WERI-Rb-1 (cell line): Measurements from ENCODE around the gene HPCAL4.

Source experiments
- DNase-seq: peaks from one replicate; pipeline ENCODE4 v3.0.0-alpha.2; 2020
- H3K27ac ChIP-seq: fragments of 250-450 bp; sonication (Bioruptor Pico); 2 replicates; pipeline ENCODE4 v1.5.1; 2020; ENCODE audit warnings: mild to moderate bottlenecking, moderate library complexity
- H3K27me3 ChIP-seq: fragments of 250-450 bp; sonication (Bioruptor Pico); 2 replicates; pipeline ENCODE4 v1.5.1; 2021; ENCODE audit warnings: mild to moderate bottlenecking, low read depth, moderate library complexity; ENCODE audit not compliant: insufficient read depth, severe bottlenecking
- H3K36me3 ChIP-seq: fragments of 250-450 bp; sonication (Bioruptor Pico); 2 replicates; pipeline ENCODE4 v1.5.1; 2020; ENCODE audit warnings: mild to moderate bottlenecking, moderate library complexity
- H3K4me3 ChIP-seq: 2 replicates; pipeline ENCODE4 v1.5.1; 2011; ENCODE audit warnings: low read depth, mild to moderate bottlenecking, control low read depth, low read length
- H3K9me3 ChIP-seq: fragments of 250-450 bp; sonication (Bioruptor Pico); 2 replicates; pipeline ENCODE4 v1.5.1; 2021; ENCODE audit warnings: mild to moderate bottlenecking, moderate library complexity; ENCODE audit not compliant: severe bottlenecking
- TF ChIP-seq, protein P1 (sequence below): IDR thresholded peaks from 2 replicates; pipeline ENCODE4 v1.5.1; 2011; ENCODE audit warnings: low read depth, mild to moderate bottlenecking, control low read depth, inconsistent platforms, low read length

Gene HPCAL4

DNA sequence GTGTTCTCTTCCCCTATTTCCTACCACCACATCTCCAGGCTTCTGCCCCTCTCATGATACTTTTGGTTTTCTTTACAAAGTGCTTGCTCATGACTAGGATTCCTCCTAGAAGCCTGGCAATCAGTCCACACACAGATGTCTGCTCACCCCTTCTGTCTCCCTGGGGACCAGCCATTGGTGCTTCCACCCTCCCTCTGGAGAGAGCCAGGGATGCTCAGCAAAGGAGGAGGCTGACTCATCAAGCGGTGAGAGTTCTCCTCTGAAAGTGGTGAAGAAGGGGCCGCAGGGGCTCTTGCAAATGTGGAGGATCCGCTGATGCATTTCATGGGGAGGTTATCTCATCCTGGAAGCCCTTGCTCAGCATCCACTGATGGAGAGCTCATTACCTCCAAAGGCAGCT lies 33.8 kb downstream of the HPCAL4 start:
- H3K27ac ChIP-seq: no peak overlapping the region
- H3K4me3 ChIP-seq: no peak overlapping the region
- H3K27me3 ChIP-seq: no peaks in the 10 kb centered on the region
- no peaks in the 10 kb centered on the region for H3K9me3 ChIP-seq
- no peaks in the 10 kb centered on the region for H3K36me3 ChIP-seq
- TF ChIP-seq, protein P1, sequence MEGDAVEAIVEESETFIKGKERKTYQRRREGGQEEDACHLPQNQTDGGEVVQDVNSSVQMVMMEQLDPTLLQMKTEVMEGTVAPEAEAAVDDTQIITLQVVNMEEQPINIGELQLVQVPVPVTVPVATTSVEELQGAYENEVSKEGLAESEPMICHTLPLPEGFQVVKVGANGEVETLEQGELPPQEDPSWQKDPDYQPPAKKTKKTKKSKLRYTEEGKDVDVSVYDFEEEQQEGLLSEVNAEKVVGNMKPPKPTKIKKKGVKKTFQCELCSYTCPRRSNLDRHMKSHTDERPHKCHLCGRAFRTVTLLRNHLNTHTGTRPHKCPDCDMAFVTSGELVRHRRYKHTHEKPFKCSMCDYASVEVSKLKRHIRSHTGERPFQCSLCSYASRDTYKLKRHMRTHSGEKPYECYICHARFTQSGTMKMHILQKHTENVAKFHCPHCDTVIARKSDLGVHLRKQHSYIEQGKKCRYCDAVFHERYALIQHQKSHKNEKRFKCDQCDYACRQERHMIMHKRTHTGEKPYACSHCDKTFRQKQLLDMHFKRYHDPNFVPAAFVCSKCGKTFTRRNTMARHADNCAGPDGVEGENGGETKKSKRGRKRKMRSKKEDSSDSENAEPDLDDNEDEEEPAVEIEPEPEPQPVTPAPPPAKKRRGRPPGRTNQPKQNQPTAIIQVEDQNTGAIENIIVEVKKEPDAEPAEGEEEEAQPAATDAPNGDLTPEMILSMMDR: no peak
- DNase-seq: no peak

DNA sequence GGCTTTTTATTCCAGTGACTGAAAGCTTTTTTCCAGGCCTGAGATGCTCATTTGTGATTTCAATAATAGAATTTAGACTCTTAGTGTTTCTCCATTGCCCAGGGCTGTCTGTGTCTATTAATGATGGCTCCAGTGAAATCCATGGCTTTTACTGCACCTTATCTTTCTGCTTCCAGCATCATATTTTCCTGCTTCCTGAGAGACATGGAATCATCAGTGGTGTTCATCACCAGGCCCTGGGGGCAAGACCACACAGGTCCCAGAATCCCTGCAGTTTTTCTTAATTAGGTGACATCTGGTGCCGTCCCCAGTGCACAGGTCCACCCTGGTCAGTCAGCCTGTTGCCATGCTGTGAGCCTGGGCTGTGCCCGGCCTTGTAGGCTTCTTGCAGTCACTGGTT lies 34.8 kb downstream of the HPCAL4 start:
- H3K4me3 ChIP-seq: no peak overlapping the region
- TF ChIP-seq, protein P1: no peak
- DNase-seq: no peak
- no peaks in the 10 kb centered on the region for H3K27me3 ChIP-seq
- no peak overlapping the region for H3K27ac ChIP-seq
- no peaks in the 10 kb centered on the region for H3K36me3 ChIP-seq
- H3K9me3 ChIP-seq: no peaks in the 10 kb centered on the region

DNA sequence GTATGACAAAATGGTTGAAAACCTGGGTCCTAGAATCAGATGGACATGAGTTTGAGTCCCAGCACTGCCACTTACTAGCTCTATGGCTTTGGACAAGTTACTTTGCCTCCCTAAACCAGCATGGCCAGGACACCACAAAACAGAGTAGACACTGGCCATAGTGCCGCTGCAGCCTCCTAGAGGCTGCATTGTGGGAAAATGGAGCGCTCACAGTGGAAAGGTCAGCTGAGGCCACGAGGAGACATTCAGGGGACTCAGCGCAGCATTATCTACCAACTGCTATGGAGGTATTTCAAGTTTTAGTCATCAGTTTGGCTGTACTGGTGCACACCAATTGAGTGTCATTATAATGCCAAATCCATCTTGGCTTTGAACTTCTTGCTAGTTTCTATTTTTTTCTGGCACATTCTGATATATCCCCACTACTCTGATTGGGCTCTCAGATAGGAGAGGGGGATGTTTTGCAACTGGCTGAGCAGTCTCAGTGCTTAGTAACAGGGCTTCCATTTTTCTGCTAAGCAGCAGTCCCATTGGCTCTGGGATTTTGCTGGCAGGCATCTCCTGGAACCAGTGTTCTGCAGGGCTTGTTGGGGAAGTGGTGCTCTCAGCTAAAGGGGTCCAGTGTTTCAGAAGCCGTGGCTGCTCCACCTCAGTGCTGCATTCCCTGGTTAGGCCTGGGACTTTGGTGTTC lies 35.5 kb downstream of the HPCAL4 start:
- Histone ChIP-seq H3K27ac (no peak overlapping the region), H3K36me3 (no peaks in the 10 kb centered on the region), H3K27me3 (no peaks in the 10 kb centered on the region), H3K4me3 (no peak overlapping the region), H3K9me3 (no peaks in the 10 kb centered on the region)
- TF ChIP-seq, protein P1: no peak
- DNase-seq: no peak

DNA sequence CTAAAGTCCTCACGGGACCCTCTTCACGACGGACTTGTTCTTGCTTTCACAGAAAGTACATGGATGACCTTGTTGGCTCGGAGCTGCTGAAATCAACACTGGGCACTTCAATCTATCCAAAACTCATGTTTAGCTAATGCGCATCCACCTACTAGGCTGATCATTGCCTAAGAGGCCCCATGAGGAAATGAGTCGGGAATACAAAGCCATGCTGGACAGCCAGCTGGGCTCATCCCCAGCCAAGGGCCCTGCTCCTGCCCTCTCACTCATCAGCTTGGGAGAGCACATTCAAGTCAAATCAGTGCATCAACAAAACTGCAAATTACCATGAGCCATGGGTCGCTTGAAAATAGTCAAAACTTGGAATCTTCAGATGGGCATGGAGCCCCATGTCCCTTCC lies 36.9 kb downstream of the HPCAL4 start:
- H3K36me3 ChIP-seq: no peaks in the 10 kb centered on the region
- no peak overlapping the region for H3K4me3 ChIP-seq
- no peaks in the 10 kb centered on the region for H3K9me3 ChIP-seq
- DNase-seq: no peak
- H3K27ac ChIP-seq: no peak overlapping the region
- no peaks in the 10 kb centered on the region for H3K27me3 ChIP-seq
- TF ChIP-seq, protein P1: no peak

DNA sequence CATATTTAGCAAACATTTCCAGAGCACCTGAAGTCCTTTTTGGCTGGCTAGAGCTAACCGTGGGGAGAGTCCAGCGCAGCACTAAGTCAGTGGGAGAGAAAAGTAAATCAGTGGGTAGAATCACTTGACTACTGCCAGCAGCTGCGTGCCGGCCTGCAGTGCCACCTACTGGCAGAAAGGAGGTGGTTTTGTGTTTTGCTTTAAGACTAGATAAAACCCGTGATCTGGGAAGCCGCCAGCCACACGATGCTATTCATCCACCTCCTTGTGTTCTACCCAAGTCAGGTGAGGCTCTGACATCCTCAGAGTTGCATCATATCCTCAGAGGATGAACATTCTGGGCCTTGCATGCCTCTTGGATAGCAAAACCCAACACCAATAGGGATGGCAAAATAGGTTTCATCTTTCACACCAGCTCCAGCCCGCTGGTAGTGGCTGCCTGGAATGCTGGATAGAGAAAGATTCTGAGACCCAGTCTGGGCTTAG lies 37.6 kb downstream of the HPCAL4 start:
- TF ChIP-seq, protein P1: peak; percentile 90
- DNase-seq: peak; percentile 74
- Histone ChIP-seq H3K27ac (no peak overlapping the region), H3K36me3 (no peaks in the 10 kb centered on the region), H3K4me3 (no peak overlapping the region), H3K27me3 (no peaks in the 10 kb centered on the region), H3K9me3 (no peaks in the 10 kb centered on the region)

DNA sequence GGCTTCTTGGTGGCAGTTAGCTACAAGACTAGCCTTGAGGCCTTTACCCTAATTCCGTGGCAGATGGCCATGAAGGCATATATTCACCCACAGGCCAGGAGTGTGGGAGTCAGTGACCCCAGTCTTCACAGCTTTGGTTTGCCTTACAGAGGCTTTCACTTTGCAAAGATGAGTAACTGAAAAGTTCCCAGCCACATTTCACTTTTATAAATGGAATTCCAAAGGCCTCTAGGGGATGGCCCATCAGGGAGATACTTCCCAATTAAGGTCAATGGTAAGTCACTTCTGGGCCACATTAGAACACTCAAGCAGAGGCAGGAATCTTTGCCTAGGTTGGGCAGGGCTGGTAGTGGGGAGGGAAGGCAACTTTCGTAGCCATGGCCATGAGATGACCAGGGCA lies 38.7 kb downstream of the HPCAL4 start:
- DNase-seq: no peak
- Histone ChIP-seq H3K4me3 (no peak overlapping the region), H3K27me3 (no peaks in the 10 kb centered on the region), H3K27ac (no peak overlapping the region), H3K36me3 (no peaks in the 10 kb centered on the region), H3K9me3 (no peaks in the 10 kb centered on the region)
- TF ChIP-seq, protein P1: no peak
